ENCODE results near the gene HSBP1L1.

GRCh38 chr18:79931475-79931874 lies 33.0 kb upstream of the HSBP1L1 start:
- no peak for TF ChIP-seq EZH2 (IDR thresholded peaks at IDR 0.05; ENCODE audit: low read depth, low read length, severe bottlenecking)
- no peak for TF ChIP-seq CTCF (IDR thresholded peaks at IDR 0.05; ENCODE audit: control extremely low read depth in 1 of 3, insufficient read depth in 1 of 3, low read depth in 1 of 3, low read length in 3 of 3)
